Ishikawa (cell line): Measurements from ENCODE around the gene ATP5PD.

Experiments used
- CEBPB ChIP-seq: IDR thresholded peaks from 2 replicates; pipeline ENCODE4 v1.6.1; 2012
- CREB1 ChIP-seq: IDR thresholded peaks from 2 replicates; pipeline ENCODE4 v1.6.1; 2012; ENCODE audit warnings: low read depth
- EP300 ChIP-seq: IDR thresholded peaks from 2 replicates; pipeline ENCODE4 v1.6.1; 2012; ENCODE audit warnings: borderline replicate concordance
- TAF1 ChIP-seq: IDR thresholded peaks from 2 replicates; pipeline ENCODE4 v1.6.1; 2012; ENCODE audit warnings: low read depth, mild to moderate bottlenecking
- TCF12 ChIP-seq: IDR thresholded peaks from 2 replicates; pipeline ENCODE4 v1.6.1; 2012; ENCODE audit warnings: low read depth
- TF ChIP-seq, protein P1 (sequence below): IDR thresholded peaks from 2 replicates; pipeline ENCODE4 v1.6.1; 2012

DNA sequence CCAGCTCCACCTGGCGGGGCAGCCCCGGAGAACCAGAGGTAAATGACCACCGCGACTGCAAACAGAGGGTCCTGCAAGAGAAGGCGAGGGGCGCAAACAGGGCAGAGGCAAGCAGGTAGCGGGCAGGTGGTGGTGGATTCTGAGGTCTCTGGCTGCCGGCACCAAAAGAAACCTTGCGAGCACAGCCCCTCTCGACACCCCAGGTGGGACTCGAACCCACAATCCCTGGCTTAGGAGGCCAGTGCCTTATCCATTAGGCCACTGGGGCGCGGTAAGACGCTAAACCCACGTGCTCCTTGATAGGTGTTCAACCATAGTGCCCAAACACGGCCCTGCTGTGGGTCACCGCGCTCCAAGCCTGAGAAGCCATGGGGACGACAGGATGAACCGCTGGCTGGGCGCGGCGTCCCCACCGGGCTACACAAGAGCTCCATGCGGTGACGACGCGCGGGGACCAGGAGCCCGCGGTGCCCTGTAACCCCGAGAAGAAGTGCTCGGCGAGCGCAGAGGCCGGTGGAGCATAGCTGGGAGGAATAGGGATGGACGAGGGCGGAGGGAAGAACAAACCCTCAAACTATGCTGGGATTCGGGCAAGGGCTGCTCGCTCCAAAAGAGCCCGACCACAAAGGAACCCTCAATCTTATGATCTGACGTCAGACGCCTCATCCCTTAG, 12.4 kb downstream of the ATP5PD start:
- TF ChIP-seq, protein P1, sequence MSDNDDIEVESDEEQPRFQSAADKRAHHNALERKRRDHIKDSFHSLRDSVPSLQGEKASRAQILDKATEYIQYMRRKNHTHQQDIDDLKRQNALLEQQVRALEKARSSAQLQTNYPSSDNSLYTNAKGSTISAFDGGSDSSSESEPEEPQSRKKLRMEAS, result peak; percentile 97
- TF ChIP-seq TCF12 (peak; percentile 44; the same call in 1 of the 2 replicates), CREB1 (peak; percentile 6; the same call in 1 of the 2 replicates), CEBPB (no peak), TAF1 (peak; percentile 16; the same call in 1 of the 2 replicates), EP300 (no peak)
